Superior temporal gyrus (tissue), 1 donor: ENCODE data around the gene SEC11C.

Experiments used
- DNase-seq: peaks from one replicate; pipeline ENCODE4 v3.0.0-alpha.2; 2016; ENCODE audit errors: extremely low spot score

Gene SEC11C

DNA sequence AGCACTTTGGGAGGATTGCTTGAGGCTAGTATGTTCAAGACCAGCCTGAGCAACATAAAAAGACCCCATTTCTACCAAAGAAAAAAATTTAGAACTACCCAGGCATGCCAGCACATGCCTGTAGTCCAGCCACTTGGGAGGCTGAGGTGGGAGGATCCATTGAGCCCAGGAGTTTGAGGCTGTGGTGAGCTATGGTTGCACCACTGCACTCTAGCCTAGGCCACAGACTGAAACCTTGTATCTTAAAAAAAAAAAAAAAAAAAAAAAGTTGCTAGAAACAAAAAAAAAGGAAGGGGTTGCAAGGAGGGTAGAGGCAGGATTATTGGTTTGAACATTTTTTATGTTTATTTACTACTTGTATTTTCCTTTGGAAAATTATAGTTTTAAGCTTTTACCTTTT is 4.8 kb downstream of the SEC11C start:
- DNase-seq: no peak

DNA sequence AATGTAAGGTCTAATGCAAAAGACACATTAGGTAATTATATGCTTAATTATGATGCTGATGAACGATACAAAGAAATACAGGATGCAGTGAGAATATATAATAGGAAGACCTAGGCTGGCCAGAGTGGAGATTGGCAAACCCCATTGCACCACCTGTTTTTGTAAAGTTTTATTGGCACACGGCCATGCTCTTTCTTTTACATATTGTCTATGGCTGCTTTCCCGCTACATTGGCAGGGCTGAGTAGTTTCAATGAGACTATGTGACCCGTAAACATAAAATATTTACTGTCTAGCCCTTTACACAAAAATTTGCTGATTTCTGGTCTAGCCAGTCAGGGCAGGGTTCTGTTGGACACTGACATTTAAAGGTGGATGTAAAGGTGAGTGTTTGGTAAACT is 5.4 kb downstream of the SEC11C start:
- DNase-seq: no peak

DNA sequence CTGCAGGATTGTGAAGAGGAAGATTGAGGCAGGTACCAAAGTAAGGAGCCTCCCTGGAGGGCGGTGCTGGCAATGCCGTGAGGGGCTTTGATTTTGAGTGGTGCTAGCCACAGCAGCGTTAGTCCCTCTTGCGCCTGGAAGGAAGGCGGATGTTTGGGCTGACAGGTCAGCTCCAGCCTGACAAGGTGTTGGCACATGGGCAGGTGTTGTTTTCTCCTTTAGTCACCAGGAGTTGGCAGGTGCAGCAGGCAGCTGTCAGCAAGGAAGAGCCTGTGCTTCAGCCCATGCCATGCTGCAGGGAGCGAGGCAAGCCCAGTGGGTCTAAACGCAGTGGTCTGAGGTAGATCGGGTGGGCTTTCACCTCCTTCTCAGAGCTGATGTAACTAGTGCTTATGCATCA is 8.5 kb downstream of the SEC11C start:
- no peak for DNase-seq

DNA sequence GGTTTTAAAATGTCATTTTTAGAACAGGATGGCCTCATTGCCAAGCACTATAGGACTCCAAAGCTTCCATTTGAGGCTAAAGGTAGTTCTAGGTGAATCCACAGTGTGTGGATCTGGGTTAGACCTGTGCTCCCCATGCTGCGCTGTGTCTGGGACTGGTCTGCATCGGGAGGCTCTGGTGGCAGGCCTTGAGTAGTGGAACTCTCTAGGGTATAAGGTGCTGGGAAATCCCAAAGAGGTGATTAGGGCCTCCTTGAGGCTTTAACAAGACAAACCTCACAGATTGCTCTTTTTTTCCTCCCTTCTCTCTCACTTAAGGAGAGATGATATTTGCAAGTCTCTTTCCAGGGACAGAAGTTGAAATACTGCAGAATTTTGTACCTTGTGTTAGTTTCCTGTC is 9.3 kb downstream of the SEC11C start:
- DNase-seq: no peak

DNA sequence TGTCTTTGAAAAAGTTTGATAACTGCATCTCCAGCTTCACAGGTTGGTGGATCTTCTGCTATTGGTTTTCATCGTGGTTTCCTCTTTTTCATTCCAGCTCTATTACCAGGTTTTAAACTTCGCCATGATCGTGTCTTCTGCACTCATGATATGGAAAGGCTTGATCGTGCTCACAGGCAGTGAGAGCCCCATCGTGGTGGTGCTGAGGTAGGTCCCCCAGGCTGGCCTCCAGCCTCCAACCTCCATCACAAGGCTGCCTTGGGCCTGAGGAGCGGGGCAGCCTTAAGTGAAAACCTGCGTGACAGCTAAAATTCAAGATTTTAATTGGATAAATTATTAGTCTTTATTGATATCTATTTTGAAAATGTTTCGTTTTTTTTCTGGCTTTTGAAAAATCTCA is 9.7 kb downstream of the SEC11C start:
- DNase-seq: no peak

DNA sequence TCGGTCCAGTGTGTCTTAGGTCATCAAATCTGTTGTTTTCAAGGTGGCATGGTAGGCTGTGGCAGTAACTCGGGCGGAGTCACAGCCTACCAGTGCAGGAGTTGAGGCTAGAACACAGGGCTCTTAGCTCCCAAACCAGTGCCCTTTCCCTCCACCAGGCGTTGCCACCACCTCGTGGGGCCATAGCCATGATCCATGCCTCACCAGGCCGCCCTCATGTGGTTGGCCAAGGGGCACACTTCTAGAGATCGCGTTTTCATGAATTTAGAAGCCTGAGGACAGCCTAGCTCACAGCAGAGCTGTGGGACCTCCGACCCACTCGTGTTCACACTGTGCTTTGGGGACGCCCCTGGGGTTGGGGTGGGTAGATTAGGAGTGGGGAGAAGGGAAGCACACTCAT is 10.6 kb downstream of the SEC11C start:
- DNase-seq: no peak

DNA sequence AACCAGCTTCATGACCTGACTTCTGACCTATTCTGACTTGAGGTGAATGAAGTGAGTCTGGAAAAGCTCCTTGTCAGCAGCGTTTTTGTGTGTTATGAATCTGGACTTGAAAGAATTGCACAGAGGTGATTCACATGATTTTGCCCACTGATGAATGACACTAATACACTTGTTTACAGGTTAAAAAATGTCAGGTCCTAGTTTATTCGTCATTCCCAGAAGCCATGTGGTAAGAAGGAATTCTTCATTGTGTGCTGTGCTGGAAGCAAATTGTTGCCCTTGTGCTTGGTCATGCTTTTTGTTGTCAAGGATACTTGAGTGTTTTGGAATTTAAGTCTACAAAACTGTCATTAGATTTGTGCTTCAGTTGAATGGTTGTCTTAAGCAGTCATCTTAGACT is 15.5 kb downstream of the SEC11C start:
- no peak for DNase-seq

DNA sequence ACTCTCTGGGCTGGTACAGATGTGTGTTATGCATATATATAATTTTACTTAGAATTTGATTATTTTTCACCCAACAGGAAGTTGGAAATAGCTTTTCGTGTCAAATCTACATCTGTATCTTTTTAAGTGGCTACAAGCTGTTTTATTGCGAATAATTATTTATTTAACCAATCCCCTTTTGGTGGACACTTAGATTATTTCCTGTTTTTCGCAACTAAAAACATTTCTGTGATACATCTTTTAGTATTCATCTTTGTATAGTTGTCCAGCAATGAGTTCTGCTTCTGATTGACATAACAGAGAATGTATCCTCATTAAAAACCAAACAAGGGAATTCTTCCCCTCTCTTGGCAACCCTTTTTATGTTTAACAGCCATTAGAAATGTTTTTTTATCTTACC is 16.6 kb downstream of the SEC11C start:
- DNase-seq: no peak

DNA sequence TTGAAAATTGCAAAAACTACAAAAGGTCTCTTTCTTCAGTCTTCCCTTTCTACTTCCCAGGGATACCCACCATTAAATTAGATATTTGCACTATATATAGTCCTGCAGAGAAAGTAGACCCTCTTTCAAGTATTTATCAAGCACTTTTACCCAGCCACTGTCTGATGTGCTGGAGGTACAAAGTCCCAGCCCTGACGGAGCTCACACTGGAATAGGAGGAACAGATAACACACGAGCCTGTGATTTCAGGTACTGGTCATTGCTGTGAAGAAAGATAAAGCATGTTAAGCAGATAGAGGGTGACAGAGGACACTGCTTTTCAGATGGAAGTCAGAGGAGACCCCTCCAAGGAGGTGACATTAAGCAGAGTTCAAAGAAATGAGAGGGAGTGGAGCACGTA is 19.6 kb downstream of the SEC11C start:
- no peak for DNase-seq

DNA sequence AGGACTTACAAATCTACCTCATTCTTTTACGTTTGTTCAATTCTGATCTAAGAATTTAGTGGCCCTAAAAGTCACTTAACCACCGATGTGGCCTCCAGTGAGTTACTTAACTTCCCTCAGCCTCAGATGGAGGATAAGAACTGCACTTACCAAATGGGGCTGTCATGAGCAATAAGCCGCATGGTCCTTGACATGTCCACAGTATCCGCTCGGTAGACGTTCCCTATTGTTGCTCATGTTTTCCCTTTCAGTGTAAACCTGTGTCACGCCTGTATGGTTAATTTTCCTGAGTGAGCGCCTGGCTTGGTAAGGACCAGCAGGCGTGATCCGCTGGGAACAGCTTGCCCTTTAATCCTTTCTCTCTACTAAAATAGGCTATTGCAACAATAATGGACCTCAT is 20.3 kb downstream of the SEC11C start:
- DNase-seq: no peak

DNA sequence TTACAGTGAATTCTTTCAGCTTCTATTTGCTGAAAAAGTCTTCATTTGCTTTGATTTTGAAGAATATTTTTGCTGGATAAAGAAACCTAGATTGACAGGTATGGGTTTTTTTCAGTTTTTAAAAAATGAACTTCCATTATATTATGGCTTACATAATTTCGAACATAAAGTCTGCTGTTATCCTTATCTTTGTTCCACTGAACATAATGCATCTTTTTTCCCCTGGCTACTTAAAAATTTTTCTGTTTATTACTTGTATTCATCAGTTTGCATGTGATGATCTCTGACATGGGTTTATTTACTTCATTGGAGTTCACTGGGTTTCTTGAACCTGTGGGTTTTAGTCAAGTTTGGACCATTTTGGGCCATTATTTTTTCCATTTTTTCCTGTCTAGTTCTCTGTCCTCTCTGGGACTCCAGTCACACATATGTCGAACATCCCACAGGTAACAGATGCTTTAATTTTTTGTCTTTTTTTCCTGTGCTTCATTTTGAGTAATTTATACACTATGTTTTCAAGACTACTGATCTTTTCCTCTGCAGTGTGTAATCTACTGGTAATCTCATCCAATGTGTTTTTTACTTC is 33.1 kb downstream of the SEC11C start:
- DNase-seq: no peak

DNA sequence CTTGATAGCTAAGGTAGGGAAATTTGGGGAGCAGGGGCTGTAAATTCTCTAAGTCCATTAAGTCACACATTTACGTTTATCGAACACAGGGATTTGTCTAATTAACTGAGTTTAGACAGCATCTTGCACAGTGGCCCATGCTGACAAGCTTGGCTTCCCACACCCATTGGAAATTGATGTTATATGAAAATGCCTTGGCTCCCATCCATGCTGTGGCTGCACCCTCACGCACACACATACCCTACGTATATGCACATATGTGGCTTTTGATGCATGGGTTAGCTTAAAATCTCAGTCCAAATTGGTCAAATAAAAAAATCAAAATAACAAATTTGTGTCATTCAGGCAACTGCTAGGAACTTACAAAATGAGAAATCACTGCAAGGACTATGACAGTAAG is 37.8 kb downstream of the SEC11C start:
- DNase-seq: no peak

DNA sequence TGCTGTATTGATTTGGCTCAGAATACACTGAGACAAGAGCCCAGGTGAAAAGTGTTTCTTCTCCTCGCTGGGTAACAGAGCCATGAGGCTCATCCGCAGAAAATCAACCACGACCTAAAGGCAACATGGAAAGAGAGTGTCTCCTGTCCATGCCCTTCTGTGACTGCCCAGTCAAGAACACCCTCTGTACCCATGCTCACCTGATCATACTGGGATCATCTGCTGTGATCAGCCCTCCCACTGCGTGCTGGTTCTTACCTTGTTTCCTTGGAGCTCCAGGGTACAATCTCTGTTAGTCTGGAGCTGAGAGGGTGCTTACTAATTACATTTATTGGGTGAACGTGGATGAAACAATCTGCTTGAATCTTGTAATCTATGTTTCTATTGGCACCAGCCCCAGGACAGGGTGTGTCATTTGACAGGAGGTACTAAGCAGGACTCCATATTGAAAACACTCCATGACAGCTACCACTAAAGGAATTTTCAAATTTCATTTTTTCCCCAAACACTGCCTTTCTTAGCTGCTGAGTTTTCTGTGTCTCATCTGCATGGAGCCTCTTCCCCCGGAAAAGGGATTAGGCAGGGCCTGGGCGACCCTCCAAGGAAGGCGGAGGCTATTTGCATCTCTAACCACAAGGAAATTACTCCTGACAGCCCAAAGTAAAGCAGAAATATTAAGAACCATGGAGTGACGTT is 40.6 kb downstream of the SEC11C start:
- no peak for DNase-seq

DNA sequence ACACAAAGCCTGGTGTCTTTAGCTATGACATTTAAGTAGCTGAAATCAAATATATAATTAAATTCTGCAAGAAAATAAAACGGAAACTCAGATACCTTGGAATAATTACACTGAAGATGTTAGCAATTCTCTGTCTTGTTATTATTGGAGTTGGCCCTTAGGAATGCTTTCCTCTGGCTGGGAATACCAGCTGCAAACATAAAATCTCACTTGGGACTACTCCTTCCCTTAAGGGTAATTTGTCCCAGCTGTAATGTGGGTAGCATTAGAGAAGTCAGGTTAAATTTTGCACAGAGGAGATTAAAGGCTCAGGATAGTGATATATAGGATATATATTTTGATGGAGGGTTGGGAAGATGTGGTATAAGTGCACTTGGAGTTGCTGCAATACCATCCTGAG is 43.0 kb downstream of the SEC11C start:
- no peak for DNase-seq

DNA sequence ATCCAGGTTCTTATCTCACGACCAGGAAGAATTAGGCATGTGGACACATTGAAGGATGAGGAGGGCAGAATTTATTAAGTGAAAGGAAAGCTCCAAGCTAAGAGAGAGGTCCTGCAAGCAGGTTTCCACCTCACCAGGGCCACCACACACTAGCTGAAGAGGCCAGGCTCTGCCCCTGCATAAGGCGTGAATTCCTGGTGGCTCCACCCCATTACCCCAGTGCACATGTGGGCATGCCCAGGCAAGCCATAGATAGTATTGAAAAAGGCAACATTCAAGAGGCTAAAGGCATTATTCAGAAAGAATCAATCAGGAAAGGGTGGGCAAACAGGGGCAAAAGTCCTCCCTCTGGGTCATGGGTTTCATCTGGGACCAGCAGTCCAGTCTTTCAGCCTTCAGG is 49.3 kb downstream of the SEC11C start:
- DNase-seq: no peak

DNA sequence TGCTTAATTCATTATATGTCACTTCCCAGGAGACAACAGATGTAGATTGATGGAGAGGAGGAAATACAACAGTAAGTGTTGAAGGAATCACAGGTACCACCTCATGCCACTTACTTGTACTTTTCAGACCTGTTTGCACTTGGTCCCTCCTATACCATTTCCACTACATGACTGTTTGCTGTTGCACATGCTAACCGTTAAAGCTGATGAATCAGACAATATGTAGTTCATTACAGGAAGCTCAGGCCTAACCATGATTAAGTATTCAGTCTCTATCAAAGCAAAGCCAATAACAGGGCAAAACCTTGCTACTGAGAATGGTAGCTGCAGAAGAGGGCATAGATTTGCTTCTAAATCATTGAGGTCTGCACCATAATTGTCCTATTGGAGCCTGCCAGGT is 50.1 kb downstream of the SEC11C start:
- DNase-seq: no peak

DNA sequence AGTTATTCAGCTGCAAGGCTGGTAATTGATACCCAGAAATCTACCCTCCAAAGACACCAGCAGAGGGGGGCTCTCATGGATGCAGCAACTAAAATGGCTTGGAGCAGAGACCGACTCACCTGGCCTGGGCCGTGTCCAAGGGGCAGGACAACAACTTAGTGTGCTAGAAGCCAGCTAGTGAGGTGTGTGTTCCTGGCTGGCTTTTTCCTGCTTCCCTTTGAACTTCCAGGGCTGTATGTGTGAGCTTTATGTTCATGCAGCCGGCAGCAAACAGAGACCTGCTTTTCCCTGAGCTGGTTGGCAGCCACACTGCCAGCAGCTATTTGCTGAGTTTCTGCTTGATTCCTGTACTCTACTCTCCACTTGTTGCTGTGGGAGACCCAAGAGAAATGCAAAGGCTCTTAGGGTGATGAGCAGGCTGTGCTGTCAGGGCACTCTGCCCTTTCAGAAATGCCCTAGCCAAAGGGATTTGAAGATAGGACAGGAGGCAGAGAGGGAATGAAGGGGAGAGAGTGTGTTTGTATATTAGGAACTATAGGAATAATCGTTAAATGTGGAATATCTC is 56.6 kb downstream of the SEC11C start:
- DNase-seq: no peak

DNA sequence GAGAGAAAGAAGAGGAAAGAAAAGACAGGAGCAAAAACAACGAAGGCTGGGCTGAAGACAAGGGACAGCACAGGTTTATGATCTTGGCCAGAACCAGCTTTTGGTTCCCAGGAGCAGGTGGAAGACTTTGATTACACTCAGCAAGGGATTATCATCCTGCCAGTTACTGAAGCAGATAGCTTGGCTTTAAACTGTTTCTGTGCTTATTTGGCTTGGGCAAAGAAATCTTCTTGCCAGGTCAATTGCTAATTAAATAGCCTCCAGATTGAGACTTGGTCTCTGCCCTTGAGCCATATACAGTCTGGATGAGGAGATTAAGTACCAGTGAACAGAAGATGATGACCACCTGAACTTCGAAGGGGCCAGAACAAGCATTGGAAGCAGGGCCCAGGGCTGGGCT is 58.0 kb downstream of the SEC11C start:
- DNase-seq: no peak

DNA sequence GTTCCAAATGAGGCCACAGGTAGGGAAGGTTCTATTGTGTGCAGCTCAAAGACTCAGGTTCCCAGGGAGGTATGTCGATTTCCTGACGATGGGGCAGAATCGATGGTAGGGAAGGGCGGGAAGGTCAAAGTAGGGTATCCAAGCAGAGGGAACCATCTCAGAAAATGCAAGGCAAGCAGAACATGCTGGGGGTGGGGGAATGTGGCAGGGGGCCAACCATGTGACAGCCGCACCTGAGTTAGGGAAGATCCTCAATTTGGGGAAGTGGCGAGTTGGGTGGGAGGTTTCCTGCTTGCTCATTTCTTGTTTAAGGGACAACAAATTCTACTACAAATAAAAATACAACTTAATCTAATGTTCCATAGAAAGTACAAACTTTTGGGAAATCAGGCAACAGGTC is 58.5 kb downstream of the SEC11C start:
- DNase-seq: no peak

DNA sequence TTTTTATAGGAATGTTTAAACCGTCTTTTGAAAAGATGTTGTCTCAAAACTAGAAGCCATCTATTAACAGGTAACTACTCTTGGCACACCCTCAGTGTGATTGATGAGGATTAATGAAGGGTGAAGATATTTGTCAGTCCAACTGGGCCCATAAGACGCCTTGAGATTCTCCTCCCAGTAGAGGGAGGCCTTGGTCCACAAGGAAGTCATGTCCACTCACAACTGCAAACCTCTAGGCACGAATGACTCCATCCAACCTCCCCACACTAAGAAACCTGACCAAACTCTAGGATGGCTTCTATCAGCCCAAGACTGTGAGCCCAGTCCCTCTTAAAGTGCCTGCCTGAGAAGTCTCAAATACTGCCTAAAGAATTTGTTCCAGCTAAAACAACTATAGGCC is 61.1 kb downstream of the SEC11C start:
- no peak for DNase-seq

DNA sequence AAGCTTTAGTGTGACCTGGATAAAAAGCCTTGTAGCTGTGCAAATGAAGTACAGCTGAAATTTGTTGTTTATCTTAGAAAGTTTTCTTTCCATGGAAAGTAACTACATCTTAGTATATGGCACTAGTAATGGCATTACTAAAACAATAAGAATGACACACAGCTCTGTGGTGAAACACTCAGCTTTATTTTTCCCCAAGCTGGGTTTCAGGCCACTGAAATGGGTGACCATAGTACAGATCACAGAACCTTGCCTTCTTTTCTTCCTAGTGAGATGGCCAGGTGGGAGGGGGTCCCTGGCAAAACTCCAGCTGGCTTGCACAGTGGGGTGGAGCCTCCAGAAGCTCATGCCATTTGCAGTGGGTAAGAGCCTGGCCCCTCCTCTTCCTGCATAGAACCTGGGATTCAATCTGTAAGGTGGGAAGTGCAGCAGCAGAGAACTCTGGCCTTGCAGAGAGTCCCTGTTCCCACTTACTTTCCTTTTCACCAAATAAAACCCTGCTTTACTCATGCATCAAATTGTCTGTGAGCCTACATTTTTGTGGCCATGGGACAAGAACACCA is 62.7 kb downstream of the SEC11C start:
- no peak for DNase-seq

DNA sequence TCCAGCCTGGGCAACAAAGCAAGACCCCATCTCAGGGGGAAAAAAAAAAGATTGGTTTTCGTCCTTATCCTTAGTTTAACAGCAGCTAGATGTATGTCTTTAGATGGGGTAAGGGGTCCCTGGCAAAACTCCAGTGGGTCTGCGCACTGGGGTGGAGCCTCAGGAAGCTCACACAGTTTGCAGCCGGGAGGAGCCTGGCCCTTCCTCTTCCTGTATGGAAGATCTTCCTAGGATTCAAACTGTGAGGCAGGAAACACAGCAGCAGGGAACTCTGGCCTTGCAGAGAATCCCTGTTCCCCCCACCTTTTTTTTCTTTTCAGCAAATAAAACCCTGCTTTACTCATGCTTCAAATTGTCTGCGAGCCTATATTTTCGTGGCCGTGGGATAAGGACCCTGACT is 67.8 kb downstream of the SEC11C start:
- DNase-seq: no peak
